Calu3 (cell line): ENCODE results near the gene LCNL1. TPM values are rescaled to one million over a fixed set of nuclear protein-coding genes. Genes with fewer than 3 reads are reported as not detected.

Source experiments
- BruUV-seq: library from RNA; stranded (reverse); fragments of 400-500 nt; replicated peaks from 2 replicates; lab custom pipeline; 2021; lab: Mats Ljungman, UMichigan
- CTCF ChIA-PET: fragments of 300-600 bp; sonication (Branson Sonifier 250); formaldehyde crosslinking; loops from one replicate; lab custom pipeline; 2022; ENCODE audit warnings: antibody characterized with exemption; lab: Charles Lee
- DNase-seq: peaks from one replicate; pipeline ENCODE4 v3.0.0; 2022
- H3K27ac Mint-ChIP-seq: one replicate; pipeline ENCODE4 v1.8.0; 2022; ENCODE audit warnings: mixed read lengths; ENCODE audit not compliant: unreplicated experiment
- H3K27me3 Mint-ChIP-seq: one replicate; pipeline ENCODE4 v1.8.0; 2022; ENCODE audit warnings: mixed read lengths; ENCODE audit not compliant: unreplicated experiment
- H3K36me3 Mint-ChIP-seq: one replicate; pipeline ENCODE4 v1.8.0; 2022; ENCODE audit warnings: mild to moderate bottlenecking, moderate library complexity, mixed read lengths; ENCODE audit not compliant: insufficient read depth, unreplicated experiment
- H3K4me1 Mint-ChIP-seq: one replicate; pipeline ENCODE4 v1.8.0; 2022; ENCODE audit warnings: mild to moderate bottlenecking, low read depth, mixed read lengths; ENCODE audit not compliant: unreplicated experiment
- H3K4me3 Mint-ChIP-seq: one replicate; pipeline ENCODE4 v1.8.0; 2022; ENCODE audit warnings: mild to moderate bottlenecking, low read depth, moderate library complexity, mixed read lengths; ENCODE audit not compliant: unreplicated experiment
- H3K9me3 Mint-ChIP-seq: one replicate; pipeline ENCODE4 v1.8.0; 2022; ENCODE audit warnings: low read depth, mixed read lengths; ENCODE audit not compliant: unreplicated experiment
- CTCF ChIP-seq: fragments of 200-600 bp; IDR thresholded peaks from one replicate; pipeline ENCODE4 v1.8.0; 2022; ENCODE audit warnings: antibody characterized with exemption; ENCODE audit not compliant: unreplicated experiment
- intact Hi-C: fragments of 100-400 bp; cut with micrococcal nuclease; formaldehyde crosslinking; loops from one replicate; pipeline ENCODE4 v1.10.0; 2022; ENCODE audit not compliant: unreplicated experiment
- total RNA-seq: library from RNA; stranded (reverse); gene quantifications from 2 replicates; pipeline ENCODE4 v1.2.3, GENCODE V29; 2022

Gene LCNL1
- total RNA-seq, 1 experiment from 2014 or later: not detected

GRCh38 chr9:137007816-137008270 lies 25.1 kb downstream of the LCNL1 start:
- DNase-seq: no peak
- H3K27me3 Mint-ChIP-seq: no peaks in the 10 kb centered on the region
- no TSS peak for BruUV-seq
- H3K4me3 Mint-ChIP-seq: no peak overlapping the region
- no peak for TF ChIP-seq CTCF
- H3K27ac Mint-ChIP-seq: no peak overlapping the region
- peaks cover 5% of the 10 kb centered on the region for H3K9me3 Mint-ChIP-seq
- CTCF ChIA-PET: no interaction called here
- H3K4me1 Mint-ChIP-seq: no peaks in the 10 kb centered on the region
- intact Hi-C loops: no loop called here
- H3K36me3 Mint-ChIP-seq: peaks cover 9% of the 10 kb centered on the region

DNA sequence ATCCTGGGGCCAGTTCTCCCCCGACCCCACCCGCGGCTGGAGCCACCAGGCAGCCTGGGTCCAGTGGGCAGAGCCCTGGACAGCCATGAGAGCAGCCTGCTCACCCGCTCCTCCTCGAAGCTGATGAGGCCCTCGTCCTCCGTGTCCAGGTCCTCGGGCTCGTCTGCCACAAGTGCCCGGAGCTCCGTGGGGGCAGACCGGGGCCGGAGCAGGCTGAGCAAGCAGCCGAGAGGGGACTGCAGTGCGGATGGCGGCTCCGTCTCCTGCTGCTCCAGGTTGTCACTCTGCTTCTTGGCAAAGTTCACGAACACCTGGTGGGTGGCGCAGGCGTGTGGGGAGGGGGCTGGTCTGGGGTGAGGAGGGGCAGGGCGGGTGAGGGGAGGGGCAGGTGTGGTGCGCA lies 25.5 kb downstream of the LCNL1 start:
- TF ChIP-seq CTCF: no peak
- no peak overlapping the region for H3K27ac Mint-ChIP-seq
- no peak overlapping the region for H3K4me3 Mint-ChIP-seq
- intact Hi-C loops: no loop called here
- no peaks in the 10 kb centered on the region for H3K4me1 Mint-ChIP-seq
- H3K9me3 Mint-ChIP-seq: peaks cover 5% of the 10 kb centered on the region
- BruUV-seq: no TSS peak
- CTCF ChIA-PET: no interaction called here
- no peak for DNase-seq
- H3K36me3 Mint-ChIP-seq: peaks cover 9% of the 10 kb centered on the region
- no peaks in the 10 kb centered on the region for H3K27me3 Mint-ChIP-seq

GRCh38 chr9:137009217-137009616 lies 26.4 kb downstream of the LCNL1 start:
- intact Hi-C loops: no loop called here
- no peaks in the 10 kb centered on the region for H3K4me1 Mint-ChIP-seq
- DNase-seq: no peak
- TF ChIP-seq CTCF: no peak
- BruUV-seq: no TSS peak
- H3K36me3 Mint-ChIP-seq: peaks cover 9% of the 10 kb centered on the region
- no peaks in the 10 kb centered on the region for H3K27me3 Mint-ChIP-seq
- CTCF ChIA-PET: no interaction called here
- H3K4me3 Mint-ChIP-seq: no peak overlapping the region
- no peak overlapping the region for H3K27ac Mint-ChIP-seq
- peaks cover 5% of the 10 kb centered on the region for H3K9me3 Mint-ChIP-seq

DNA sequence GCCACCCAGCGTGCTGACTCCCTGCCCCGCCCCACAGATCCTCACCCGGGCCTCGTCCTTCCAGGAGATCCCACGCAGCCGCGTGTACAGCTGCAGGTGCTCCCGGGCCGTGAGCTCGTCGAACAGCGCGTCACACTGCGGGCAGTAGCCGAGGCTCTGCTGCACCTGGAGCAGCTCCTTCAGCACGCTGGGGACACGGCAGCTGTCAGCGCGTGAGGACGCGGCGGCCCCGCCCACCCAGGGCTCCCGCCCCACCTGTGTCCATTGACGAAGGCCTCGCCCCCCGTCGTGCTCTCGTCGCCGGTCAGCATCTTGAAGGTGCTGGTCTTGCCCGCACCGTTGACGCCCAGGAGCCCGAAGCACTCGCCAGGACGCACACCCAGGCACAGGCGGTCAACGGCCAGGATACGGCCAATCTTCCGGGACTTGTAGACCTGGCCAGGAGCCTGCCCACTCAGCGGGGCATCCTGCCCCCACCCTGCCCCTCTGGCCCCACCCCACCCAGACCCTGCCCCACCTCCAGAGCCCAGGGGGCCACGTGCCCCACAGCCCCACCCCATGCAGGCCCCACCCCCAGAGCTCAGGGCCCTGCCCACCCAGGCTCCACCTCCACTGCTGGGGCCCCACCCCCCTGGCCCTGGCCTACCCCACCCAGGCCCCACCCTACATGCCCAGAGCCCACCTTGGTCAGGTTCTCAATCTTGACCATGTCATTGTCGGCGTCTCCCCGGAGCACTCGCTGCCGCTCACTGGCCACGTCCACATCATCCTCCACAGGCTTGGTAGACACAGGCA lies 27.3 kb downstream of the LCNL1 start:
- CTCF ChIA-PET: no interaction called here
- no peak for DNase-seq
- H3K27me3 Mint-ChIP-seq: no peaks in the 10 kb centered on the region
- intact Hi-C loops: no loop called here
- no peak for TF ChIP-seq CTCF
- no peak overlapping the region for H3K27ac Mint-ChIP-seq
- H3K9me3 Mint-ChIP-seq: no peaks in the 10 kb centered on the region
- H3K4me3 Mint-ChIP-seq: no peak overlapping the region
- no peaks in the 10 kb centered on the region for H3K4me1 Mint-ChIP-seq
- H3K36me3 Mint-ChIP-seq: peaks cover 13% of the 10 kb centered on the region
- BruUV-seq: no TSS peak
